HepG2 (cell line): Measurements from ENCODE around the gene MLLT10.

Experiments used
- SIN3B ChIP-seq: fragments of 150-350 bp; IDR thresholded peaks from 2 replicates; pipeline ENCODE4 v1.6.1; 2014; ENCODE audit warnings: low read length
- SP5 ChIP-seq: IDR thresholded peaks from 2 replicates; pipeline ENCODE4 v1.6.1; 2016; ENCODE audit warnings: low read depth, borderline replicate concordance
- YY1 ChIP-seq: IDR thresholded peaks from 2 replicates; pipeline ENCODE4 v1.6.1; 2011; ENCODE audit warnings: low read length, low read depth, moderate library complexity, mild to moderate bottlenecking; ENCODE audit not compliant: insufficient read depth, insufficient replicate concordance
- ZNF572 ChIP-seq: sonication (generic); formaldehyde crosslinking; IDR thresholded peaks from 2 replicates; pipeline ENCODE4 v1.5.1; 2020; ENCODE audit warnings: mild to moderate bottlenecking, missing genetic modification reagents
- TF ChIP-seq, protein P1 (sequence below): sonication (generic); formaldehyde crosslinking; IDR thresholded peaks from 2 replicates; pipeline ENCODE4 v1.8.1; 2023; ENCODE audit warnings: missing genetic modification reagents, inconsistent platforms, borderline replicate concordance

DNA sequence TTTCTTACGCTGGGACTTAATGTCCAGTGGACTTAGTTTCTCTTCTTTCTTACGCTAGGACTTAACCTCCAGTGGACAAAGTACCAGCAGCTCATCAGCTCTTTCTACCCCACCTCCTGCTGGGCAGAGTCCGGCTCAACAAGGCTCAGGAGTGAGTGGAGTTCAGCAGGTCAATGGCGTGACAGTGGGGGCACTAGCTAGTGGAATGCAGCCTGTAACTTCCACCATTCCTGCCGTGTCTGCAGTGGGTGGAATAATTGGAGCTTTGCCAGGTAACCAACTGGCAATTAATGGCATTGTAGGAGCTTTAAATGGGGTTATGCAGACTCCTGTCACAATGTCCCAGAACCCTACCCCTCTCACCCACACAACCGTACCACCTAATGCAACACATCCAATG, 199.7 kb downstream of the MLLT10 start:
- TF ChIP-seq YY1 (no peak), SIN3B (no peak), ZNF572 (no peak), SP5 (CRISPR knock-in tag) (no peak)
- TF ChIP-seq, protein P1, sequence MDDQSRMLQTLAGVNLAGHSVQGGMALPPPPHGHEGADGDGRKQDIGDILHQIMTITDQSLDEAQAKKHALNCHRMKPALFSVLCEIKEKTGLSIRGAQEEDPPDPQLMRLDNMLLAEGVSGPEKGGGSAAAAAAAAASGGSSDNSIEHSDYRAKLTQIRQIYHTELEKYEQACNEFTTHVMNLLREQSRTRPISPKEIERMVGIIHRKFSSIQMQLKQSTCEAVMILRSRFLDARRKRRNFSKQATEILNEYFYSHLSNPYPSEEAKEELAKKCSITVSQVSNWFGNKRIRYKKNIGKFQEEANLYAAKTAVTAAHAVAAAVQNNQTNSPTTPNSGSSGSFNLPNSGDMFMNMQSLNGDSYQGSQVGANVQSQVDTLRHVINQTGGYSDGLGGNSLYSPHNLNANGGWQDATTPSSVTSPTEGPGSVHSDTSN (CRISPR knock-in tag): no peak
